GM19455 (cell line): ENCODE results near the gene F11.
"Not testable (repeated sequence)": the region's sequence is repeated elsewhere in the genome, so short reads cannot be mapped to it uniquely, and the experiment has no call there.

Experiments
- ATAC-seq: cut with Tn5 transposase; IDR thresholded peaks from one replicate; pipeline ENCODE4 v1.9.1; 2021; ENCODE audit not compliant: unreplicated experiment

Gene F11

GRCh38 chr4:186298031-186298647 is 32.1 kb downstream of the F11 start:
- ATAC-seq, result no peak

GRCh38 chr4:186299291-186299690 is 33.3 kb downstream of the F11 start:
- no peak for ATAC-seq

GRCh38 chr4:186300659-186301390 is 34.8 kb downstream of the F11 start:
- ATAC-seq, result no peak

GRCh38 chr4:186304216-186304615 is 38.2 kb downstream of the F11 start:
- ATAC-seq, result no peak

- no peak for ATAC-seq
These were observed 39.0 kb downstream of the F11 start for GRCh38 chr4:186304866-186305505.

GRCh38 chr4:186307497-186307896 is 41.5 kb downstream of the F11 start:
- ATAC-seq, result no peak

- no peak for ATAC-seq
These were observed 41.9 kb downstream of the F11 start for GRCh38 chr4:186307916-186308315.

GRCh38 chr4:186318481-186318880 is 52.5 kb downstream of the F11 start:
- ATAC-seq, result no peak

- ATAC-seq, result not testable (repeated sequence)
These were observed 58.7 kb downstream of the F11 start for GRCh38 chr4:186324660-186325059.

GRCh38 chr4:186326391-186326790 is 60.4 kb downstream of the F11 start:
- no peak for ATAC-seq

GRCh38 chr4:186329372-186329771 is 63.4 kb downstream of the F11 start:
- ATAC-seq, result no peak

- no peak for ATAC-seq
These were observed 64.4 kb downstream of the F11 start for GRCh38 chr4:186330368-186330767.

GRCh38 chr4:186335793-186336192 is 69.8 kb downstream of the F11 start:
- no peak for ATAC-seq
